ENCODE results near the gene DCUN1D4.

Gene DCUN1D4

GRCh38 chr4:51843309-51844152 lies 578 bp downstream of the DCUN1D4 start:
- H3K27me3 ChIP-seq: no peaks in the 10 kb centered on the region
- TF ChIP-seq CTCF (IDR thresholded peaks at IDR 0.05; ENCODE audit: low read depth, low read length): no peak
- peak overlapping the region; percentile 66 for H3K4me3 ChIP-seq (ENCODE audit: low read depth, low read length)
- H3K4me1 ChIP-seq: no peaks in the 10 kb centered on the region
- DNase-seq: peak; percentile 70
- no peaks in the 10 kb centered on the region for H3K9me3 ChIP-seq
- H3K36me3 ChIP-seq: no peaks in the 10 kb centered on the region

GRCh38 chr4:51844153-51845054 lies 1.5 kb downstream of the DCUN1D4 start:
- peak overlapping the region; percentile 66 for H3K4me3 ChIP-seq (ENCODE audit: low read depth, low read length)
- no peaks in the 10 kb centered on the region for H3K9me3 ChIP-seq
- no peak for TF ChIP-seq CTCF (IDR thresholded peaks at IDR 0.05; ENCODE audit: low read depth, low read length)
- H3K27me3 ChIP-seq: no peaks in the 10 kb centered on the region
- DNase-seq: peak; percentile 96
- H3K4me1 ChIP-seq: no peaks in the 10 kb centered on the region
- H3K36me3 ChIP-seq: no peaks in the 10 kb centered on the region

GRCh38 chr4:51845055-51845426 lies 2.1 kb downstream of the DCUN1D4 start:
- no peaks in the 10 kb centered on the region for H3K27me3 ChIP-seq
- DNase-seq: no peak
- H3K36me3 ChIP-seq: no peaks in the 10 kb centered on the region

GRCh38 chr4:51845711-51846110 lies 2.8 kb downstream of the DCUN1D4 start:
- Histone ChIP-seq H3K36me3 (no peaks in the 10 kb centered on the region), H3K4me3 (ENCODE audit: low read depth, low read length) (no peak overlapping the region), H3K9me3 (no peaks in the 10 kb centered on the region), H3K4me1 (peaks cover 1% of the 10 kb centered on the region; the same call in 1 of the 2 replicates), H3K27me3 (no peaks in the 10 kb centered on the region)
- DNase-seq: no peak
- no peak for TF ChIP-seq CTCF (IDR thresholded peaks at IDR 0.05; ENCODE audit: low read depth, low read length)

More at GRCh38 chr4:51845055-51845426, 2.1 kb downstream of the DCUN1D4 start:
- H3K4me1 ChIP-seq: no peaks in the 10 kb centered on the region
- no peak for TF ChIP-seq CTCF (IDR thresholded peaks at IDR 0.05; ENCODE audit: low read depth, low read length)
- H3K4me3 ChIP-seq (ENCODE audit: low read depth, low read length): peak overlapping the region; percentile 66
- H3K9me3 ChIP-seq: no peaks in the 10 kb centered on the region

GRCh38 chr4:51849430-51849829 lies 6.5 kb downstream of the DCUN1D4 start:
- no peak for DNase-seq

More at GRCh38 chr4:51849430-51849829, 6.5 kb downstream of the DCUN1D4 start:
- no peaks in the 10 kb centered on the region for H3K9me3 ChIP-seq
- peaks cover 2% of the 10 kb centered on the region; the same call in 1 of the 2 replicates for H3K36me3 ChIP-seq
- H3K4me1 ChIP-seq: peaks cover 28% of the 10 kb centered on the region
- TF ChIP-seq CTCF (IDR thresholded peaks at IDR 0.05; ENCODE audit: low read depth, low read length): no peak
- H3K4me3 ChIP-seq (ENCODE audit: low read depth, low read length): no peak overlapping the region
- no peaks in the 10 kb centered on the region for H3K27me3 ChIP-seq

Measured in BE2C (cell line).